ENCODE results near the gene FNDC3B.

The FNDC3B gene

DNA sequence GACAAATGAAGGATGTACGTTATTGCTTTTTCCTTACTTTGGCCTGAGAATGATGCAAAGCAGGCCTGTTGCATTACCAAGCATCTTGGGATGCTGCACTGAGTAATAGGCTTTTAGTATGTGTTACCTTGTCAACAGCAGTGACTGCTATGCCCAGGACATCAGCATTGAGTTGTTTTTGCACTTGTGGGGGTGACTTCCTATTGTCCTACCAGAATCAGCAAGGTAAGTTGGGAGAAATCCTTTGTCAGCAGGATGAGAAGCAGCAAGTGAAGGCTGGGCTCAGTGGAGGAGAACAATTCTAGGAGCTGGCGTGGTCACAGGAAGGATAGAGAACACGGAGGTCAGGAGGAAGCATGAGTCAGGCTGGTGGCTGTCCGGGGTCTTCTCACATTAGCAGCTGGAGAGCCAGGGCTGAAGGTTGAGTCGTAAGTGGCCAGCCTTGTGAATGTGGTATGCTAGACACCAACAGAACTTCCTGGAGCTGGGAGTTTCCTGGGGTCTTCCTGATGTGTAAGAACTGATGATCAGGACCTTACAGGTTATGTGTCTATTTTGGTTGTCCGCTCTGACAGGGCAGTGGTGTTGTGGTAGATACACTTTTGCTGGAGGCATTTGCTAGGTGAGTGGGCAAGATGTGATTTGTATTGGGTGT lies 142.7 kb downstream of the FNDC3B start:
- no peaks in the 10 kb centered on the region for H3K27me3 ChIP-seq (replicated peaks in 2 of 5; ENCODE audit: control insufficient read depth in 4 of 5, insufficient read depth in 5 of 5, low read length in 4 of 5)
- no peaks in the 10 kb centered on the region for H3K9me3 ChIP-seq (ENCODE audit: control extremely low read depth in 1 of 5, control insufficient read depth in 4 of 5, insufficient read depth in 2 of 5, low read depth in 1 of 5, low read length in 4 of 5)
- H3K4me1 ChIP-seq (ENCODE audit: control extremely low read depth in 1 of 4, control insufficient read depth in 4 of 4, insufficient read depth in 4 of 4, low read length in 3 of 4): peaks cover 0 to 16% (median 5%) of the 10 kb centered on the region in 4 experiments
- ChIA-PET POLR2A (no interaction called here), CTCF (interaction anchor here (0.6 to 1.1 kb wide), 2 partner anchors 12 to 373 kb away, joined by 3 to 4 read pairs; no protein-coding TSS in a partner anchor)
- H3K27ac ChIP-seq (ENCODE audit: insufficient read depth in 1 of 2, low read depth in 1 of 2, low read length in 2 of 2, poor library complexity in 1 of 2, severe bottlenecking in 2 of 2): no peak overlapping the region
- peak in 2 of 3 donors; percentile 39 to 58 for DNase-seq
- no peak overlapping the region for H3K4me3 ChIP-seq (ENCODE audit: control insufficient read depth in 1 of 7, extremely low read depth in 1 of 7, insufficient read depth in 4 of 7, low read depth in 2 of 7, low read length in 6 of 7)
- H3K36me3 ChIP-seq (ENCODE audit: control insufficient read depth in 4 of 4, insufficient read depth in 4 of 4, low read length in 3 of 4): peaks cover 0 to 19% (median 2%) of the 10 kb centered on the region in 4 experiments
- 57% methylated on average over 6 of the region's 6 CpGs for WGBS (ENCODE audit: insufficient coverage)

DNA sequence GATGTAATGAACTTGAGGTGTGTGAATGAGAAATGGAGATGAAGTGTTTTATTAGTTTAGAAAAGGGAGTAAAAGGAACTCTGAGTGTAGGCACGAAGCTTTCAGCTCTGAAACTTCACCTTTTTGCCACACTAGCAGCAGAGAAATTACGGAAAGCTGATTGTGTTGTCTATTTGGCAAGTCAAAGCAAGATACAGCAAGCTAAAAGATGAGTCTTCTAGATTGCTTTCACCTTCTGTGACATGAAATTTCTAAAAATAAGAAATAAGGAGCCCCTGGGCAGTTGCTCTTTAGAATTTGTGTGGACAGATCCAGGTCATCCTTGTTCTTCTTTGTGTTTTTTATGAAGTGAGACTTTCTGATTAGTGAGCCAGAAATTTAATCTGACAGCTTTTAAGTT lies 143.4 kb downstream of the FNDC3B start:
- CTCF ChIA-PET: no interaction called here
- no peak overlapping the region for H3K4me3 ChIP-seq (ENCODE audit: control insufficient read depth in 1 of 7, extremely low read depth in 1 of 7, insufficient read depth in 4 of 7, low read depth in 2 of 7, low read length in 6 of 7)
- no peaks in the 10 kb centered on the region for H3K27me3 ChIP-seq (replicated peaks in 2 of 5; ENCODE audit: control insufficient read depth in 4 of 5, insufficient read depth in 5 of 5, low read length in 4 of 5)
- peaks cover 0 to 16% (median 5%) of the 10 kb centered on the region in 4 experiments for H3K4me1 ChIP-seq (ENCODE audit: control extremely low read depth in 1 of 4, control insufficient read depth in 4 of 4, insufficient read depth in 4 of 4, low read length in 3 of 4)
- H3K9me3 ChIP-seq (ENCODE audit: control extremely low read depth in 1 of 5, control insufficient read depth in 4 of 5, insufficient read depth in 2 of 5, low read depth in 1 of 5, low read length in 4 of 5): no peaks in the 10 kb centered on the region
- DNase-seq: no peak
- H3K27ac ChIP-seq (ENCODE audit: insufficient read depth in 1 of 2, low read depth in 1 of 2, low read length in 2 of 2, poor library complexity in 1 of 2, severe bottlenecking in 2 of 2): no peak overlapping the region
- WGBS (ENCODE audit: insufficient coverage): 33% methylated on average over 1 of the region's 2 CpGs
- peaks cover 0 to 19% (median 2%) of the 10 kb centered on the region in 4 experiments for H3K36me3 ChIP-seq (ENCODE audit: control insufficient read depth in 4 of 4, insufficient read depth in 4 of 4, low read length in 3 of 4)
- POLR2A ChIA-PET: no interaction called here

DNA sequence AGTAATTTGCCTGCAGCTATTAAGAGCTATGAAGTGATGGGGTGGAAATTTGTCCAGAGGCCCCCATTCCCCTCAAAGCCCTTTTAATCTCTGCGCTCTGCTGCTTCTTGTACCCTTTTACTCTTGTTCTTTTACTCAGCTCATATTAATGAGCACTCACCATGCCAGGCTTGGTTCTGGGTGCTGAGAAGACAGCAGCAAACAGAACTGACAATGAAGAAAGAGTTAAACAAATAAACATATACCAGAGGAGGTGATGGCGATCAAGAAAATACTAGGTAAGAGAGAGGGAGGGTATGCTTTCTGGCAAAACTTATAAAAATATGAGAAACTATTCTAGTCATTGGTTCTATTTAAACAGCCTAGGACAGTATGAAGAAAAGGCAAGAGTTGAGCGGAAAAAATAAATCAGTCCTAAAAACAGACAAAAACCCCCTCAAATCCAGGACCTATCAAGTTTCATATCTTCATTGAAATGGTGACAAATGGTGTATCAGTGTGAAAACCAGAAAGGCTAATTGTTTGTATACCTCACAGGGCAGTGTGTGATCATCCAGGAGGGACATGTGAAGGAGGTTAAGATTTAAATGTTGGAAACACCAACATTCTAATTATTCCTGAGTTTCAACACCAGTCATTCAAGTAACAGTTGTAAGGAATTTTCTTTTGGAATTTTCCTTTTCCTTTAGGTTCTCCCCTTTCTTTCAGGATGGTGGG lies 144.9 kb downstream of the FNDC3B start:
- H3K27ac ChIP-seq (ENCODE audit: insufficient read depth in 1 of 2, low read depth in 1 of 2, low read length in 2 of 2, poor library complexity in 1 of 2, severe bottlenecking in 2 of 2): no peak overlapping the region
- no peak for DNase-seq
- no CpG with 5 or more reads among the region's 3 CpGs for WGBS (ENCODE audit: insufficient coverage)
- peaks cover 0 to 11% (median 0%) of the 10 kb centered on the region in 4 experiments for H3K36me3 ChIP-seq (ENCODE audit: control insufficient read depth in 4 of 4, insufficient read depth in 4 of 4, low read length in 3 of 4)
- H3K27me3 ChIP-seq (replicated peaks in 2 of 5; ENCODE audit: control insufficient read depth in 4 of 5, insufficient read depth in 5 of 5, low read length in 4 of 5): no peaks in the 10 kb centered on the region
- H3K4me1 ChIP-seq (ENCODE audit: control extremely low read depth in 1 of 4, control insufficient read depth in 4 of 4, insufficient read depth in 4 of 4, low read length in 3 of 4): peaks cover 0 to 16% (median 5%) of the 10 kb centered on the region in 4 experiments
- ChIA-PET CTCF (no interaction called here), POLR2A (no interaction called here)
- no peak overlapping the region for H3K4me3 ChIP-seq (ENCODE audit: control insufficient read depth in 1 of 7, extremely low read depth in 1 of 7, insufficient read depth in 4 of 7, low read depth in 2 of 7, low read length in 6 of 7)
- no peaks in the 10 kb centered on the region for H3K9me3 ChIP-seq (ENCODE audit: control extremely low read depth in 1 of 5, control insufficient read depth in 4 of 5, insufficient read depth in 2 of 5, low read depth in 1 of 5, low read length in 4 of 5)

DNA sequence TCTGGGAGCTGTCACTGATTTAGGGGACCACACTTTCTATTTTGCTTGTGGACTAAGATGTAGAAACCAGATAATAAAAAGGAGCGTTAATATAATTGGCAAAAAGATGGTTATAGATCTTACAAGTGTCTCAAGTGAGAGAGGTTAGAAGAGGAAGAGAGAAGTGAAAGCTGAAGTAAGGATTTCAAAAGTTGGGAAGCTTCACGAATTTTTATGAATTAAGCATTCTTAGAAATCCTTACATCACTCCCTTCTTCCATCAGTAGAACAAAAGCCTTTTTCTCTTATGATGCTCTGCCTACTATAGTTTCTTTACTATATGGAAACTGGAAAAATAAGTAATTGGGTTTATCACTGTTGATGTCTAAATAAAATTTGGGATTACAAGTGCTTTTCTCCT lies 146.5 kb downstream of the FNDC3B start:
- H3K4me1 ChIP-seq (ENCODE audit: control extremely low read depth in 1 of 4, control insufficient read depth in 4 of 4, insufficient read depth in 4 of 4, low read length in 3 of 4): peaks cover 0 to 16% (median 5%) of the 10 kb centered on the region in 4 experiments
- no peak overlapping the region for H3K4me3 ChIP-seq (ENCODE audit: control insufficient read depth in 1 of 7, extremely low read depth in 1 of 7, insufficient read depth in 4 of 7, low read depth in 2 of 7, low read length in 6 of 7)
- H3K27me3 ChIP-seq (replicated peaks in 2 of 5; ENCODE audit: control insufficient read depth in 4 of 5, insufficient read depth in 5 of 5, low read length in 4 of 5): no peaks in the 10 kb centered on the region
- POLR2A ChIA-PET: no interaction called here
- H3K9me3 ChIP-seq (ENCODE audit: control extremely low read depth in 1 of 5, control insufficient read depth in 4 of 5, insufficient read depth in 2 of 5, low read depth in 1 of 5, low read length in 4 of 5): no peaks in the 10 kb centered on the region
- H3K27ac ChIP-seq (ENCODE audit: insufficient read depth in 1 of 2, low read depth in 1 of 2, low read length in 2 of 2, poor library complexity in 1 of 2, severe bottlenecking in 2 of 2): no peak overlapping the region
- peaks cover 0 to 7% (median 0%) of the 10 kb centered on the region in 4 experiments for H3K36me3 ChIP-seq (ENCODE audit: control insufficient read depth in 4 of 4, insufficient read depth in 4 of 4, low read length in 3 of 4)
- 71% methylated on average over 1 of the region's 2 CpGs for WGBS (ENCODE audit: insufficient coverage)
- no peak for DNase-seq
- CTCF ChIA-PET: no interaction called here

DNA sequence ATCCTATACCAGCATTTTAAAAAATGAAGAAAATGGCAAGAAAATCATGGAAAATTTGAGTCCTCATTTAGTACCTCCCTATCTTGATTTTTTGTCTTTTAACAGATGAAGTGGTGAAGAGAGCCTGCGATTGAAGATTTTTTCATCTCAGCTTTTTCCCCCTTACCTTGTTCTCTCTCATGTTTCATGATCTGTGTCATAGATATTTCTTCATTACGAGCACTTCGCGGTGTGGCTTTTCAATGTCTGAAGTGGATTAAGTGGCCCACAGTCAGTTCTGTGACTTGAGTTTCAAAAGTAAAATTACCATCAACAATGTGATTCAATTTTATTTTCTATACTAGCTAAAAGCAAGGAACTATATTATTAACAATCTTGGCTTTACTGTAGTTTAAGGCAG lies 147.2 kb downstream of the FNDC3B start:
- DNase-seq: no peak
- H3K4me3 ChIP-seq (ENCODE audit: control insufficient read depth in 1 of 7, extremely low read depth in 1 of 7, insufficient read depth in 4 of 7, low read depth in 2 of 7, low read length in 6 of 7): no peak overlapping the region
- no peaks in the 10 kb centered on the region for H3K27me3 ChIP-seq (replicated peaks in 2 of 5; ENCODE audit: control insufficient read depth in 4 of 5, insufficient read depth in 5 of 5, low read length in 4 of 5)
- no peaks in the 10 kb centered on the region for H3K9me3 ChIP-seq (ENCODE audit: control extremely low read depth in 1 of 5, control insufficient read depth in 4 of 5, insufficient read depth in 2 of 5, low read depth in 1 of 5, low read length in 4 of 5)
- CTCF ChIA-PET: interaction anchor here (1.7 kb wide), 1 partner anchor 9 kb away, joined by 5 read pairs; no protein-coding TSS in a partner anchor
- H3K4me1 ChIP-seq (ENCODE audit: control extremely low read depth in 1 of 4, control insufficient read depth in 4 of 4, insufficient read depth in 4 of 4, low read length in 3 of 4): peaks cover 0 to 10% (median 5%) of the 10 kb centered on the region in 4 experiments
- H3K36me3 ChIP-seq (ENCODE audit: control insufficient read depth in 4 of 4, insufficient read depth in 4 of 4, low read length in 3 of 4): peaks cover 0 to 7% (median 0%) of the 10 kb centered on the region in 4 experiments
- 100% methylated on average over 1 of the region's 4 CpGs for WGBS (ENCODE audit: insufficient coverage)
- POLR2A ChIA-PET: no interaction called here
- H3K27ac ChIP-seq (ENCODE audit: insufficient read depth in 1 of 2, low read depth in 1 of 2, low read length in 2 of 2, poor library complexity in 1 of 2, severe bottlenecking in 2 of 2): no peak overlapping the region

DNA sequence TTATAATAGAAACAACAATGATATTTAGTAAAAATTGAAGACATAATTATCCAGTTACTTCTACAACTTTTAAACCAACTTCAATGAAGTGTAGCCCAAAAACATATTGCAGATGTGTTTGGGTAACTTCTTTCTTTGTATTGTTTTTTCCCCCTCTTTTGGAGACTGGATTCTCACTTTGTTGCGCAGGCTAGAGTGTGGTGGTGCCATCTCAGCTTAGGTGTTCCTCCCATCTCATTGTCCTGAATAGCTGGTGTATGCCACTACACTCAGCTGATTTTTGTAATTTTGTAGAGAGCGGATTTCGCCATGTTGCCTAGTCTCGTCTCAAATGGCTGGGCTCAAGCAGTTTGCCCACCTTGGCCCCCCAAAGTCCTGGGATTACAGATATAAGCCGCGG lies 148.1 kb downstream of the FNDC3B start:
- CTCF ChIA-PET: interaction anchor here (1.7 kb wide), 1 partner anchor 8 kb away, joined by 5 read pairs; no protein-coding TSS in a partner anchor

DNA sequence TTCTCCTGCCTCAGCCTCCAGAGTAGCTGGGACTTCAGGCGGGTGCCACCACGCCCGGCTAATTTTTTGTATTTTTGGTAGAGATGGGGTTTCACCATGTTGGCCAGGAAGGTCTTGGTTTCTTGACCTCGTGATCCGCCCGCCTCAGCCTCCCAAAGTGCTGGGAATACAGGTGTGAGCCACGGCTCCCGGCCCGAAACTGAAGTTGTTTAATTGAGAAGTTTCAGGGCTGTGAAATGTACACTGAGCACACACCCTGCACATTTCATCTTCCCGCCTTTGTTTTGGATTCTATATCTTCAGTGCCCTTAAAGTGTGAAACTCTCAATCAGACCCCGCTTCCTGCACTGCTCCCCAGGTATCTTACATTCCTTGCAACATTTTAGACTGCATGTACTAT lies 149.1 kb downstream of the FNDC3B start:
- H3K27ac ChIP-seq (ENCODE audit: insufficient read depth in 1 of 2, low read depth in 1 of 2, low read length in 2 of 2, poor library complexity in 1 of 2, severe bottlenecking in 2 of 2): no peak overlapping the region
- no peak overlapping the region for H3K4me3 ChIP-seq (ENCODE audit: control insufficient read depth in 1 of 7, extremely low read depth in 1 of 7, insufficient read depth in 4 of 7, low read depth in 2 of 7, low read length in 6 of 7)
- 92% methylated on average over 7 of the region's 11 CpGs for WGBS (ENCODE audit: insufficient coverage)
- DNase-seq: no peak
- ChIA-PET CTCF (no interaction called here), POLR2A (no interaction called here)
- peaks cover 0 to 7% (median 0%) of the 10 kb centered on the region in 4 experiments for H3K36me3 ChIP-seq (ENCODE audit: control insufficient read depth in 4 of 4, insufficient read depth in 4 of 4, low read length in 3 of 4)
- no peaks in the 10 kb centered on the region for H3K9me3 ChIP-seq (ENCODE audit: control extremely low read depth in 1 of 5, control insufficient read depth in 4 of 5, insufficient read depth in 2 of 5, low read depth in 1 of 5, low read length in 4 of 5)
- peaks cover 0 to 3% (median 3%) of the 10 kb centered on the region in 4 experiments for H3K4me1 ChIP-seq (ENCODE audit: control extremely low read depth in 1 of 4, control insufficient read depth in 4 of 4, insufficient read depth in 4 of 4, low read length in 3 of 4)
- H3K27me3 ChIP-seq (replicated peaks in 2 of 5; ENCODE audit: control insufficient read depth in 4 of 5, insufficient read depth in 5 of 5, low read length in 4 of 5): no peaks in the 10 kb centered on the region

More for the DNA sequence above, 148.1 kb downstream of the FNDC3B start:
- Histone ChIP-seq H3K27me3 (replicated peaks in 2 of 5; ENCODE audit: control insufficient read depth in 4 of 5, insufficient read depth in 5 of 5, low read length in 4 of 5) (no peaks in the 10 kb centered on the region), H3K36me3 (ENCODE audit: control insufficient read depth in 4 of 4, insufficient read depth in 4 of 4, low read length in 3 of 4) (peaks cover 0 to 7% (median 0%) of the 10 kb centered on the region in 4 experiments), H3K27ac (ENCODE audit: insufficient read depth in 1 of 2, low read depth in 1 of 2, low read length in 2 of 2, poor library complexity in 1 of 2, severe bottlenecking in 2 of 2) (no peak overlapping the region), H3K9me3 (ENCODE audit: control extremely low read depth in 1 of 5, control insufficient read depth in 4 of 5, insufficient read depth in 2 of 5, low read depth in 1 of 5, low read length in 4 of 5) (no peaks in the 10 kb centered on the region), H3K4me1 (ENCODE audit: control extremely low read depth in 1 of 4, control insufficient read depth in 4 of 4, insufficient read depth in 4 of 4, low read length in 3 of 4) (peaks cover 0 to under 1% (median 0%) of the 10 kb centered on the region in 4 experiments), H3K4me3 (ENCODE audit: control insufficient read depth in 1 of 7, extremely low read depth in 1 of 7, insufficient read depth in 4 of 7, low read depth in 2 of 7, low read length in 6 of 7) (no peak overlapping the region)
- POLR2A ChIA-PET: no interaction called here
- WGBS (ENCODE audit: insufficient coverage): 100% methylated on average over 3 of the region's 6 CpGs
- DNase-seq: no peak
